Activated CD8-positive, alpha-beta T cell treated with anti-CD3 and anti-CD28 coated beads for 36 hours (primary cell): ENCODE data around the gene REC8. TPM values are rescaled to one million over a fixed set of nuclear protein-coding genes. Genes with fewer than 3 reads are reported as not detected.
"Not testable (repeated sequence)": the region's sequence is repeated elsewhere in the genome, so short reads cannot be mapped to it uniquely, and the experiment has no call there.

Experiments used
- ATAC-seq: fragments of 200-7000 bp; cut with Tn5 transposase; one replicate; pipeline ENCODE4 v1.10.0; 2021; ENCODE audit warnings: mild to moderate bottlenecking, moderate library complexity
- CTCF ChIA-PET: fragments of 350-600 bp; sonication (Branson Sonifier 250); formaldehyde crosslinking; loops from one replicate; lab custom pipeline; 2021; ENCODE audit warnings: antibody characterized with exemption; lab: Charles Lee
- POLR2A ChIA-PET: fragments of 350-600 bp; sonication (Branson Sonifier 250); formaldehyde crosslinking; loops from one replicate; lab custom pipeline; 2021; ENCODE audit warnings: antibody characterized with exemption; lab: Charles Lee
- DNase-seq: peaks from one replicate; pipeline ENCODE4 v3.0.0-alpha.2; 2020
- H3K27ac Mint-ChIP-seq: one replicate; pipeline ENCODE4 v1.8.0; 2021; ENCODE audit warnings: mild to moderate bottlenecking, mixed read lengths
- H3K27me3 Mint-ChIP-seq: one replicate; pipeline ENCODE4 v1.8.0; 2021; ENCODE audit warnings: mixed read lengths
- H3K36me3 Mint-ChIP-seq: one replicate; pipeline ENCODE4 v1.8.0; 2021; ENCODE audit warnings: low read depth, mixed read lengths
- H3K4me1 Mint-ChIP-seq: one replicate; pipeline ENCODE4 v1.8.0; 2021; ENCODE audit warnings: low read depth, mixed read lengths
- H3K4me3 Mint-ChIP-seq: one replicate; pipeline ENCODE4 v1.8.0; 2021; ENCODE audit warnings: mild to moderate bottlenecking, moderate library complexity, mixed read lengths
- H3K9me3 Mint-ChIP-seq: one replicate; pipeline ENCODE4 v1.8.0; 2021; ENCODE audit warnings: mixed read lengths
- CTCF ChIP-seq: fragments of 200-600 bp; IDR thresholded peaks from one replicate; pipeline ENCODE4 v1.8.0; 2022; ENCODE audit warnings: antibody characterized with exemption, mild to moderate bottlenecking
- intact Hi-C: fragments of 100-400 bp; cut with micrococcal nuclease; formaldehyde crosslinking; loops from one replicate; pipeline ENCODE4 v1.10.0; 2022
- total RNA-seq, 2 experiments: library from RNA; stranded (reverse); gene quantifications; one replicate each; pipeline ENCODE4 v1.2.3, GENCODE V29; 2021

REC8 gene
- total RNA-seq, 2 experiments from 2014 or later, result 25.0 to 32.9 TPM

GRCh38 chr14:24198814-24199524 lies 27.1 kb downstream of the REC8 start:
- Mint-ChIP-seq H3K27ac (peak overlapping the region; percentile 60), H3K4me1 (peaks cover 42% of the 10 kb centered on the region), H3K4me3 (no peak overlapping the region), H3K9me3 (peaks cover 17% of the 10 kb centered on the region), H3K27me3 (no peaks in the 10 kb centered on the region), H3K36me3 (peaks cover 60% of the 10 kb centered on the region)
- no peak for ATAC-seq
- POLR2A ChIA-PET, result interaction anchor here (1.1 kb wide), 2 partner anchors 11 to 15 kb away, joined by 3 read pairs; no protein-coding TSS in a partner anchor
- intact Hi-C loops, result no loop called here
- CTCF ChIA-PET, result interaction anchor here (0.9 to 1.8 kb wide), 3 partner anchors 38 to 135 kb away, joined by 3 to 9 read pairs (median 4); partner anchors contain the start of gene IRF9
- DNase-seq, result no peak
- TF ChIP-seq CTCF, result no peak

GRCh38 chr14:24202538-24202937 lies 30.7 kb downstream of the REC8 start:
- Mint-ChIP-seq H3K36me3 (peaks cover 76% of the 10 kb centered on the region), H3K4me1 (peaks cover 49% of the 10 kb centered on the region), H3K9me3 (peaks cover 17% of the 10 kb centered on the region)
- intact Hi-C loops, DNase-seq, H3K4me3 Mint-ChIP-seq, H3K27ac Mint-ChIP-seq, ATAC-seq, H3K27me3 Mint-ChIP-seq: not testable (repeated sequence)
- POLR2A ChIA-PET, result interaction anchor here (1.0 kb wide), 1 partner anchor 11 kb away, joined by 3 read pairs; the partner anchor contains the start of gene CHMP4A
- CTCF ChIA-PET, result interaction anchor here (1.1 to 1.8 kb wide), 3 partner anchors 42 to 105 kb away, joined by 3 to 5 read pairs (median 4); partner anchors contain the start of gene CIDEB

- DNase-seq, H3K27me3 Mint-ChIP-seq, H3K4me3 Mint-ChIP-seq, ATAC-seq, intact Hi-C loops, H3K27ac Mint-ChIP-seq: not testable (repeated sequence)
- Mint-ChIP-seq H3K36me3 (peaks cover 82% of the 10 kb centered on the region), H3K9me3 (peaks cover 17% of the 10 kb centered on the region), H3K4me1 (peaks cover 53% of the 10 kb centered on the region)
- CTCF ChIA-PET, result interaction anchor here (1.1 to 1.8 kb wide), 3 partner anchors 43 to 104 kb away, joined by 3 to 5 read pairs (median 4); partner anchors contain the start of gene CIDEB
- POLR2A ChIA-PET, result interaction anchor here (1.0 to 8.5 kb wide), 4 partner anchors 8 to 42 kb away, joined by 3 to 58 read pairs (median 4); partner anchors contain the start of genes CHMP4A, IRF9 and TM9SF1
Observed at GRCh38 chr14:24203249-24203886, 31.5 kb downstream of the REC8 start.

- H3K27ac Mint-ChIP-seq, result peak overlapping the region; percentile 7
- DNase-seq, result no peak
- peaks cover 77% of the 10 kb centered on the region for H3K36me3 Mint-ChIP-seq
- H3K9me3 Mint-ChIP-seq, result peaks cover 13% of the 10 kb centered on the region
- H3K4me3 Mint-ChIP-seq, result no peak overlapping the region
- POLR2A ChIA-PET, result interaction anchor here (1.0 to 8.5 kb wide), 5 partner anchors 9 to 227 kb away, joined by 3 to 58 read pairs (median 4); partner anchors contain the start of genes CHMP4A, IRF9, MDP1 and TM9SF1
- intact Hi-C loops, result no loop called here
- ATAC-seq, result no peak
- peaks cover 44% of the 10 kb centered on the region for H3K4me1 Mint-ChIP-seq
- CTCF ChIA-PET, result interaction anchor here (1.8 kb wide), 2 partner anchors 44 to 103 kb away, joined by 4 to 5 read pairs; partner anchors contain the start of gene CIDEB
- TF ChIP-seq CTCF, result no peak
- H3K27me3 Mint-ChIP-seq, result no peaks in the 10 kb centered on the region
Observed at GRCh38 chr14:24204163-24205146, 32.6 kb downstream of the REC8 start.

GRCh38 chr14:24206260-24207103 lies 34.6 kb downstream of the REC8 start:
- CTCF ChIA-PET, result interaction anchor here (1.3 to 1.6 kb wide), 2 partner anchors 101 to 102 kb away, joined by 3 to 5 read pairs; no protein-coding TSS in a partner anchor

More at GRCh38 chr14:24206260-24207103, 34.6 kb downstream of the REC8 start:
- no peak for TF ChIP-seq CTCF
- Mint-ChIP-seq H3K4me1 (peaks cover 45% of the 10 kb centered on the region), H3K4me3 (no peak overlapping the region), H3K27ac (peak overlapping the region; percentile 60), H3K36me3 (peaks cover 76% of the 10 kb centered on the region), H3K27me3 (no peaks in the 10 kb centered on the region), H3K9me3 (peaks cover 11% of the 10 kb centered on the region)
- DNase-seq, result no peak
- POLR2A ChIA-PET, result interaction anchor here (0.8 to 8.5 kb wide), 8 partner anchors 10 to 51 kb away, joined by 3 to 58 read pairs (median 5); partner anchors contain the start of genes IRF9, MDP1 and TM9SF1
- intact Hi-C loops, result no loop called here
- ATAC-seq, result no peak
